ENCODE measurements around the gene BTAF1.

BTAF1 gene

DNA sequence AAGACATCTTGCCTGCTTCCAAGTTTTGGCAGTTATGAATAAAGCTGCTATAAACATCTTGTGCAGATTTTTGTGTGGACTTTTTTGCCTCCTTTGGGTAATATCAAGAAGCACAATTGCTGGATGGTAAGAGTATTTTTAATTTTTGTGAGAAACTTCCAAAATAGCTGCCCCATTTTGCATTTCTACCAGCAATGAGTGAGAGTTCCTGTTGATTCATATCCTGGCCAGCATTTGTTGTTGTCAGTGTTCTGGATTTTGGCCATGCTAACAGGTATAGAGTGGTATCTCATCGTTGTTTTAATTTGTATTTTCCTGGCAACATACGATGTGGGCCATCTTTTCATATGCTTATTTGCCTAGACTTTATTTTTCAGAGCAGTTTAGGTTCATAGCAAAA is 53.9 kb downstream of the BTAF1 start:
- Mint-ChIP-seq H3K4me1 (no peaks in the 10 kb centered on the region), H3K27me3 (ENCODE audit: low read depth) (no peaks in the 10 kb centered on the region), H3K27ac (no peak overlapping the region), H3K4me3 (no peak overlapping the region), H3K9me3 (no peaks in the 10 kb centered on the region), H3K36me3 (ENCODE audit: low read depth) (peaks cover 62% of the 10 kb centered on the region)
- TF ChIP-seq, protein P1, sequence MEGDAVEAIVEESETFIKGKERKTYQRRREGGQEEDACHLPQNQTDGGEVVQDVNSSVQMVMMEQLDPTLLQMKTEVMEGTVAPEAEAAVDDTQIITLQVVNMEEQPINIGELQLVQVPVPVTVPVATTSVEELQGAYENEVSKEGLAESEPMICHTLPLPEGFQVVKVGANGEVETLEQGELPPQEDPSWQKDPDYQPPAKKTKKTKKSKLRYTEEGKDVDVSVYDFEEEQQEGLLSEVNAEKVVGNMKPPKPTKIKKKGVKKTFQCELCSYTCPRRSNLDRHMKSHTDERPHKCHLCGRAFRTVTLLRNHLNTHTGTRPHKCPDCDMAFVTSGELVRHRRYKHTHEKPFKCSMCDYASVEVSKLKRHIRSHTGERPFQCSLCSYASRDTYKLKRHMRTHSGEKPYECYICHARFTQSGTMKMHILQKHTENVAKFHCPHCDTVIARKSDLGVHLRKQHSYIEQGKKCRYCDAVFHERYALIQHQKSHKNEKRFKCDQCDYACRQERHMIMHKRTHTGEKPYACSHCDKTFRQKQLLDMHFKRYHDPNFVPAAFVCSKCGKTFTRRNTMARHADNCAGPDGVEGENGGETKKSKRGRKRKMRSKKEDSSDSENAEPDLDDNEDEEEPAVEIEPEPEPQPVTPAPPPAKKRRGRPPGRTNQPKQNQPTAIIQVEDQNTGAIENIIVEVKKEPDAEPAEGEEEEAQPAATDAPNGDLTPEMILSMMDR (IDR thresholded peaks at IDR 0.05; ENCODE audit: unreplicated experiment in 3 of 3) = no peak

DNA sequence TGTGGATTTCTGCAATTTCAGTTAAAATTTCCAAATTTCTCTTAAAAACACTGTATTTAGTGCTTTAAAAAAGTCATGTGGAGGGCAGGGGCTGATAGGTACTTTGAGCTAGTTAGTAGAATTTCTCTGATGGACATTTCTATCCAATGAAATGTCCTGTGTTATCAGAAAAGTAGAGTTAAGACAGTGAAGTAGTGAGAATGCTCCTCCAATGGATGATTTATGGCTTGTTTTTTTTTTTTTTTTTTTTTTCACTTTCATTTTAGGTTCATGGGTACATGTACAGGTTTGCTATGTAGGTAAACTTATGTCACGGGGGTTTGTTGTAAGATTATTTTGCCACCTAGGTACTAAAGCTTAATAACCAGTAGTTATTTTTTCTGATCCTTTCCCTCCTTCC is 55.0 kb downstream of the BTAF1 start:
- Mint-ChIP-seq H3K4me3 (no peak overlapping the region), H3K27ac (no peak overlapping the region), H3K27me3 (ENCODE audit: low read depth) (no peaks in the 10 kb centered on the region), H3K36me3 (ENCODE audit: low read depth) (peaks cover 65% of the 10 kb centered on the region), H3K4me1 (no peaks in the 10 kb centered on the region), H3K9me3 (no peaks in the 10 kb centered on the region)
- TF ChIP-seq, protein P1 (IDR thresholded peaks at IDR 0.05; ENCODE audit: unreplicated experiment in 3 of 3) = no peak

DNA sequence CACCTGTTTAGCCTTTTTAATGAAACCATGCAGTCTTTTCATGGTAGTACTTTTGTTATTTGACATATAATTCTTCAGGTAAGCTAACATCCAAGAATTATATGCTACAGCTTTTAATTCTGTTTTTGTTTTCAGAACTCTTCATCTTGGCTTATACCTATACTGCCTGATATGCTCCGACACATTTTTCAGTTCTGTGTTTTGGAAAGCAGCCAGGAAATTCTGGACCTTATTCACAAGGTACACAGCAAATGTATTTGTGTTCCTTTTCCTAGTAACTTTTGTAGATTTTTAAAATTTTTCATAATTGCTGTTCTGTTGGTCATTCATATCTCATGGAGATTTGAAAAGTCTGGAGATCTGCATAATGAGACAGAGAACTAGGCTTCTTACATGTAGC is 56.7 kb downstream of the BTAF1 start:
- H3K4me1 Mint-ChIP-seq = no peaks in the 10 kb centered on the region
- TF ChIP-seq, protein P1 (IDR thresholded peaks at IDR 0.05; ENCODE audit: unreplicated experiment in 3 of 3) = no peak
- no peak overlapping the region for H3K27ac Mint-ChIP-seq
- no peaks in the 10 kb centered on the region for H3K9me3 Mint-ChIP-seq
- H3K36me3 Mint-ChIP-seq (ENCODE audit: low read depth) = peaks cover 64% of the 10 kb centered on the region
- H3K27me3 Mint-ChIP-seq (ENCODE audit: low read depth) = no peaks in the 10 kb centered on the region
- H3K4me3 Mint-ChIP-seq = no peak overlapping the region

DNA sequence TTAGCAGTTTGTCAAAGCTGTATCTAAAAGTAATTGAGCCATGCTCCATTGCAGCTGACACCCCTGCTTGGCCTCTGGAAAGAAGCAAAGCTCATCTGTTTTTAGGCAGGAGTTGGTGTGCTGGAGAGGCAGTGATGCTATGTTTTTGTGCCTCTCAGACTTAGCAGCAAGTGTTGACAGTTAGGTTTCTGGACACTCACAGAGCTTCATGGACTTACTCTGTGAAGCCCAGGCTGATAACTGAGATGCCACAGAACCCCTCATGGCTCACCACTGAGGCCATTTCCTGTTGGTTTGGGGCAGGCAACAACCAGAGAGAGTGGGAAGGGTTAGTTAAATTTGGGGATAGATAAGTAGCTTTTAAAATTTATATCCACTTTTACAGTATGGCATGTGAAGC is 59.8 kb downstream of the BTAF1 start:
- Mint-ChIP-seq H3K9me3 (no peaks in the 10 kb centered on the region), H3K27me3 (ENCODE audit: low read depth) (no peaks in the 10 kb centered on the region), H3K36me3 (ENCODE audit: low read depth) (peaks cover 68% of the 10 kb centered on the region), H3K4me3 (no peak overlapping the region), H3K4me1 (no peaks in the 10 kb centered on the region), H3K27ac (no peak overlapping the region)
- TF ChIP-seq, protein P1 (IDR thresholded peaks at IDR 0.05; ENCODE audit: unreplicated experiment in 3 of 3) = no peak

DNA sequence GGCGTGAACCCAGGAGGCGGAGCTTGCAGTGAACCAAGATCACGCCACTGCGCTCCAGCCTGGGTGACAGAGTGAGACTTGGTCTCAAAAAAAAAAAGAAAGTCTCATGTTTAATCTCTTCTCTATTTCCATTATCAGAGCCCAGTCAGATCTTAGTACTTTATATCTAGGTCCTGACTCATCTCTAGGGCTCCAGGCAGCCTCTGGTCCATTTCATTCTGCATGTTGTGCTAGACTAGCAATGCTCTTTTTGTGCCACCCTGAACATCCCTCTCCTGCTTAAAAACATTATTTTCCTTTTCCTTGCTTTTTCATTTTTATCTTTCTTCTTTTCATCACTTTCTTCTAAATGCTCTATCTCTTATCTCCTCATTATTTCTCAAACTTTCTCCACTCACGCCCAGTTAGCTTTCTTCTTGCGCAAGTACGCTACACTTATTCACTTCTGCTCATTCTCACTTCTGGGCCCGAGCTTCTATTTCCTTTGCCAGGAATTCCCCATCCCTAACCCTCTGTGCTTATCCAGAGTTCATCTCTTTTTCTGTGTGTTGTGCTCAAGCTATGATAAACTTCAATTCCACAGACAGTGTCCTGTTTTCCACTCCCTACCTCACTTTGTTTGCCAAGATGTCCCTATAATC is 63.9 kb downstream of the BTAF1 start:
- Mint-ChIP-seq H3K9me3 (no peaks in the 10 kb centered on the region), H3K27me3 (ENCODE audit: low read depth) (no peaks in the 10 kb centered on the region), H3K4me3 (no peak overlapping the region), H3K36me3 (ENCODE audit: low read depth) (peaks cover 67% of the 10 kb centered on the region), H3K27ac (no peak overlapping the region), H3K4me1 (no peaks in the 10 kb centered on the region)
- TF ChIP-seq, protein P1 (IDR thresholded peaks at IDR 0.05; ENCODE audit: unreplicated experiment in 3 of 3) = no peak

DNA sequence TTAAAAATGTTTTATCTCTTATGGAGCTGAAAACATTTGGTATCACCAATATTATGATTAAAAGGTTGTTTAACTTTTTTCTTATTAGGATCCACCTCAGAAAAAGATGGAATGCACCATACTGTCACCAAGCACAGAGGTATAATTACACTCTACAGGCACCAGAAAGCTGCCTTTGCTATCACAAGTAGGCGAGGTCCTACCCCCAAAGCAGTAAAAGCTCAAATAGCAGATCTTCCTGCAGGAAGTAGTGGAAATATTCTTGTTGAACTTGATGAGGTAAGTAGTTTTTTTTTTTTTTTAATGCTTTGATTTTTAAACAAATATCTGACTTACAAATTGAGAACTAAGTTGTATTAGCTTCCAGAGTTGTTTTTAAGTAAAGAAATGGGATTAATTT is 68.5 kb downstream of the BTAF1 start:
- Mint-ChIP-seq H3K9me3 (no peaks in the 10 kb centered on the region), H3K36me3 (ENCODE audit: low read depth) (peaks cover 56% of the 10 kb centered on the region), H3K27ac (no peak overlapping the region), H3K4me1 (no peaks in the 10 kb centered on the region), H3K4me3 (no peak overlapping the region), H3K27me3 (ENCODE audit: low read depth) (no peaks in the 10 kb centered on the region)
- TF ChIP-seq, protein P1 (IDR thresholded peaks at IDR 0.05; ENCODE audit: unreplicated experiment in 3 of 3) = no peak
